ENCODE data around the gene AKAP8.

The AKAP8 gene

GRCh38 chr19:15422296-15423075 lies 42.9 kb upstream of the AKAP8 start:
- Histone ChIP-seq H3K4me2 (no peak overlapping the region), H3K79me2 (ENCODE audit: insufficient read depth, low read depth) (peaks cover 12% of the 10 kb centered on the region), H3K9ac (no peak overlapping the region), H3K27ac (no peak overlapping the region), H3K36me3 (ENCODE audit: insufficient read depth) (no peaks in the 10 kb centered on the region; the same call in 1 of the 2 replicates), H4K20me1 (ENCODE audit: insufficient read depth) (no peaks in the 10 kb centered on the region), H3K27me3 (ENCODE audit: insufficient read depth, low read depth) (no peaks in the 10 kb centered on the region), H2AFZ (ENCODE audit: low read depth) (no peak overlapping the region), H3K4me3 (IDR thresholded peaks at IDR 0.05; ENCODE audit: insufficient read depth, low read depth, low read length) (no peak overlapping the region), H3K4me1 (ENCODE audit: low read depth, poor library complexity, severe bottlenecking) (peaks cover 8% of the 10 kb centered on the region)
- no peak for TF ChIP-seq CTCF (conservative IDR thresholded peaks at IDR 0.05; ENCODE audit: low read depth, low read length)

GRCh38 chr19:15421721-15422260 lies 42.2 kb upstream of the AKAP8 start:
- H3K4me1 ChIP-seq (ENCODE audit: low read depth, poor library complexity, severe bottlenecking) = peaks cover 15% of the 10 kb centered on the region
- no peak overlapping the region for H3K4me2 ChIP-seq
- H2AFZ ChIP-seq (ENCODE audit: low read depth) = no peak overlapping the region
- H3K36me3 ChIP-seq (ENCODE audit: insufficient read depth) = no peaks in the 10 kb centered on the region; the same call in 1 of the 2 replicates
- no peaks in the 10 kb centered on the region for H4K20me1 ChIP-seq (ENCODE audit: insufficient read depth)
- H3K9ac ChIP-seq = no peak overlapping the region
- no peak for TF ChIP-seq CTCF (conservative IDR thresholded peaks at IDR 0.05; ENCODE audit: low read depth, low read length)
- H3K27me3 ChIP-seq (ENCODE audit: insufficient read depth, low read depth) = no peaks in the 10 kb centered on the region
- peaks cover 19% of the 10 kb centered on the region for H3K79me2 ChIP-seq (ENCODE audit: insufficient read depth, low read depth)
- no peak overlapping the region for H3K4me3 ChIP-seq (IDR thresholded peaks at IDR 0.05; ENCODE audit: insufficient read depth, low read depth, low read length)
- no peak overlapping the region for H3K27ac ChIP-seq

GRCh38 chr19:15421136-15421695 lies 41.6 kb upstream of the AKAP8 start:
- Histone ChIP-seq H3K36me3 (ENCODE audit: insufficient read depth) (no peaks in the 10 kb centered on the region; the same call in 1 of the 2 replicates), H3K4me2 (no peak overlapping the region), H4K20me1 (ENCODE audit: insufficient read depth) (no peaks in the 10 kb centered on the region), H3K79me2 (ENCODE audit: insufficient read depth, low read depth) (peaks cover 25% of the 10 kb centered on the region), H3K27me3 (ENCODE audit: insufficient read depth, low read depth) (no peaks in the 10 kb centered on the region), H3K9ac (no peak overlapping the region), H3K27ac (no peak overlapping the region), H3K4me3 (IDR thresholded peaks at IDR 0.05; ENCODE audit: insufficient read depth, low read depth, low read length) (no peak overlapping the region), H2AFZ (ENCODE audit: low read depth) (no peak overlapping the region), H3K4me1 (ENCODE audit: low read depth, poor library complexity, severe bottlenecking) (peaks cover 16% of the 10 kb centered on the region)
- no peak for TF ChIP-seq CTCF (conservative IDR thresholded peaks at IDR 0.05; ENCODE audit: low read depth, low read length)

- Histone ChIP-seq H3K4me3 (IDR thresholded peaks at IDR 0.05; ENCODE audit: insufficient read depth, low read depth, low read length) (no peak overlapping the region), H3K27me3 (ENCODE audit: insufficient read depth, low read depth) (no peaks in the 10 kb centered on the region), H3K9ac (no peak overlapping the region), H3K27ac (no peak overlapping the region), H3K36me3 (ENCODE audit: insufficient read depth) (no peaks in the 10 kb centered on the region), H3K4me2 (peak overlapping the region; percentile 53), H4K20me1 (ENCODE audit: insufficient read depth) (no peaks in the 10 kb centered on the region), H2AFZ (ENCODE audit: low read depth) (no peak overlapping the region), H3K4me1 (ENCODE audit: low read depth, poor library complexity, severe bottlenecking) (peaks cover 21% of the 10 kb centered on the region), H3K79me2 (ENCODE audit: insufficient read depth, low read depth) (peaks cover 42% of the 10 kb centered on the region)
- peak; percentile 41; the same call in 1 of the 2 replicates for TF ChIP-seq CTCF (conservative IDR thresholded peaks at IDR 0.05; ENCODE audit: low read depth, low read length)
Measured at GRCh38 chr19:15419413-15420025, 39.9 kb upstream of the AKAP8 start.
